HepG2 (cell line): Measurements from ENCODE around the gene ENTPD6. TPM values are rescaled to one million over a fixed set of nuclear protein-coding genes. Genes with fewer than 3 reads are reported as not detected.
"Not testable (repeated sequence)": the region's sequence is repeated elsewhere in the genome, so short reads cannot be mapped to it uniquely, and the experiment has no call there.

Experiments
- ATAC-seq: fragments of 200-7000 bp; cut with Tn5 transposase; 3 replicates; pipeline ENCODE4 v1.9.1; 2020; ENCODE audit warnings: mild to moderate bottlenecking, moderate library complexity
- BruUV-seq: library from RNA; stranded (reverse); fragments of 400-500 nt; replicated peaks from 2 replicates; lab custom pipeline; 2021; lab: Mats Ljungman, UMichigan
- CTCF ChIA-PET: fragments of 300-600 bp; formaldehyde crosslinking; extraction: SDS; loops from one replicate; lab custom pipeline; 2021; ENCODE audit warnings: low total read pairs, inconsistent platforms, low intra/inter-chr PET ratio; lab: Yijun Ruan, JAX
- POLR2A ChIA-PET: fragments of 350-600 bp; sonication (Branson Sonifier 250); formaldehyde crosslinking; loops from one replicate; lab custom pipeline; 2020; ENCODE audit warnings: antibody characterized with exemption, inconsistent platforms; lab: Yijun Ruan, JAX
- DNase-seq: peaks from one replicate; pipeline ENCODE4 v3.0.0-alpha.2; 2015; ENCODE audit warnings: low spot score
- FAIRE-seq: peaks from 3 replicates; lab custom pipeline; 2011; peaks lifted over from hg19 to GRCh38; lab: Jason Lieb, UNC
- H2AFZ ChIP-seq: one replicate; pipeline ENCODE4 v1.6.1; 2011; ENCODE audit warnings: low read length, inconsistent platforms
- H3K27ac ChIP-seq: fragments of 300-600 bp; 3 replicates; pipeline ENCODE4 v1.8.0; 2011; ENCODE audit warnings: mixed run types, mild to moderate bottlenecking, mixed read lengths, low read length, inconsistent platforms; ENCODE audit not compliant: insufficient read depth; ENCODE audit errors: extremely low read length
- H3K27me3 ChIP-seq, 2 experiments: fragments of 200-600 bp in 1 of 2; 2 replicates in 1 of 2; 3 replicates in 1 of 2; pipeline versions ENCODE4 v1.6.0 to v1.8.0; 2011; ENCODE audit warnings: low read length in 2 of 2, mild to moderate bottlenecking in 2 of 2, moderate library complexity in 2 of 2, inconsistent platforms in 1 of 2; ENCODE audit not compliant: insufficient read depth in 2 of 2, control insufficient read depth in 1 of 2
- H3K36me3 ChIP-seq, 2 experiments: fragments of 200-600 bp in 1 of 2; replicated peaks in 1 of 2; 2 replicates in 1 of 2; 3 replicates in 1 of 2; pipeline versions ENCODE4 v1.5.1 to v1.8.0; 2011; ENCODE audit warnings: low read length in 2 of 2, inconsistent platforms in 1 of 2; ENCODE audit not compliant: insufficient read depth in 2 of 2, control insufficient read depth in 1 of 2
- H3K4me1 ChIP-seq: 2 replicates; pipeline ENCODE4 v1.5.1; 2012; ENCODE audit warnings: low read length, inconsistent platforms; ENCODE audit not compliant: insufficient read depth
- H3K4me2 ChIP-seq: 2 replicates; pipeline ENCODE4 v1.6.0; 2011; ENCODE audit warnings: low read depth, low read length, inconsistent platforms
- H3K4me3 ChIP-seq, 3 experiments: fragments of 200-600 bp in 1 of 3; sonication (generic), shearing (Covaris generic) in 1 of 3; replicated peaks in 1 of 3; 2 replicates each; pipeline ENCODE4 v1.5.1; 2011 to 2016; ENCODE audit warnings: low read length in 3 of 3, inconsistent platforms in 2 of 3, low read depth in 2 of 3, mild to moderate bottlenecking in 2 of 3, control low read depth in 1 of 3, mixed read lengths in 1 of 3; ENCODE audit not compliant: insufficient read depth in 1 of 3
- H3K79me2 ChIP-seq: one replicate; pipeline ENCODE4 v1.6.1; 2011; ENCODE audit warnings: low read length, inconsistent platforms; ENCODE audit not compliant: insufficient read depth
- H3K9ac ChIP-seq: 2 replicates; pipeline ENCODE4 v1.6.0; 2011; ENCODE audit warnings: mild to moderate bottlenecking, low read depth, low read length, inconsistent platforms; ENCODE audit not compliant: insufficient read depth
- H3K9me3 ChIP-seq: 2 replicates; pipeline ENCODE4 v1.5.1; 2012; ENCODE audit warnings: mild to moderate bottlenecking, low read length
- H4K20me1 ChIP-seq: 2 replicates; pipeline ENCODE4 v1.6.0; 2011; ENCODE audit warnings: inconsistent platforms, mild to moderate bottlenecking, low read length, moderate library complexity; ENCODE audit not compliant: insufficient read depth
- ESRRA ChIP-seq: sonication (generic); formaldehyde crosslinking; IDR thresholded peaks from 2 replicates; pipeline ENCODE4 v1.5.1; 2020; ENCODE audit warnings: mild to moderate bottlenecking, low read depth, missing genetic modification reagents
- GATAD1 ChIP-seq: IDR thresholded peaks from 2 replicates; pipeline ENCODE4 v1.6.1; 2016; ENCODE audit warnings: missing genetic modification reagents, missing compliant biosample characterization
- HOXA3 ChIP-seq: sonication (generic); formaldehyde crosslinking; IDR thresholded peaks from 2 replicates; pipeline ENCODE4 v1.5.0; 2020; ENCODE audit warnings: missing genetic modification reagents
- ZKSCAN5 ChIP-seq: sonication (generic); formaldehyde crosslinking; IDR thresholded peaks from 2 replicates; pipeline ENCODE4 v1.5.1; 2020; ENCODE audit warnings: mild to moderate bottlenecking, missing genetic modification reagents
- ZNF292 ChIP-seq: sonication (generic); formaldehyde crosslinking; IDR thresholded peaks from 2 replicates; pipeline ENCODE4 v1.8.1; 2022; ENCODE audit warnings: mild to moderate bottlenecking, low read depth, missing genetic modification reagents, borderline replicate concordance
- WGBS: methylation state at CpG from one replicate; pipeline ENCODE4 v1.1.6; 2017; ENCODE audit warnings: low lambda C conversion rate; 5-methylcytosine and 5-hydroxymethylcytosine counted together
- in situ Hi-C: cut with HindIII; loops from 2 replicates; pipeline ENCODE4 v1.10.0; 2017; ENCODE audit warnings: low pct_unique_long_range_greater_than_20kb; ENCODE audit not compliant: extremely low pct_ligation_motif_present
- intact Hi-C: fragments of 100-400 bp; cut with micrococcal nuclease; formaldehyde crosslinking; loops from one replicate; pipeline ENCODE4 v1.10.0; 2022; ENCODE audit not compliant: unreplicated experiment
- polyA plus RNA-seq, 8 experiments: library from polyadenylated mRNA; depleted of rRNA in 3 of 8; stranded (reverse) in 7 of 8; unstranded in 1 of 8; fragments of >200 nt; fragmentation: Illumina TruSeq in 4 of 8; extraction: Trizol in 4 of 8; gene quantifications; 2 replicates each; pipeline versions ENCODE4 v1.2.1 to v1.2.3, GENCODE V29; 2011 to 2016; ENCODE audit warnings: low read depth in 4 of 8, missing spikeins in 1 of 8, mixed read lengths in 1 of 8; ENCODE audit not compliant: insufficient read depth in 1 of 8
- total RNA-seq, 5 experiments: library from RNA; depleted of rRNA; stranded (reverse); fragments of >200 nt; fragmentation: Illumina TruSeq; extraction: Trizol; gene quantifications; 2 replicates each; pipeline ENCODE4 v1.2.3, GENCODE V29; 2016; ENCODE audit warnings: low read depth in 1 of 5
- TF ChIP-seq, protein P1 (sequence below): sonication (generic); formaldehyde crosslinking; IDR thresholded peaks from 2 replicates; pipeline ENCODE4 v1.9.0; 2022; ENCODE audit warnings: missing genetic modification reagents, mild to moderate bottlenecking, borderline replicate concordance

The ENTPD6 gene
- total and polyA plus RNA-seq, 2 of the 13 experiments (the other 11 are each of a cell fraction or from before 2014, with no cell fraction given) = 164 to 172 TPM

DNA sequence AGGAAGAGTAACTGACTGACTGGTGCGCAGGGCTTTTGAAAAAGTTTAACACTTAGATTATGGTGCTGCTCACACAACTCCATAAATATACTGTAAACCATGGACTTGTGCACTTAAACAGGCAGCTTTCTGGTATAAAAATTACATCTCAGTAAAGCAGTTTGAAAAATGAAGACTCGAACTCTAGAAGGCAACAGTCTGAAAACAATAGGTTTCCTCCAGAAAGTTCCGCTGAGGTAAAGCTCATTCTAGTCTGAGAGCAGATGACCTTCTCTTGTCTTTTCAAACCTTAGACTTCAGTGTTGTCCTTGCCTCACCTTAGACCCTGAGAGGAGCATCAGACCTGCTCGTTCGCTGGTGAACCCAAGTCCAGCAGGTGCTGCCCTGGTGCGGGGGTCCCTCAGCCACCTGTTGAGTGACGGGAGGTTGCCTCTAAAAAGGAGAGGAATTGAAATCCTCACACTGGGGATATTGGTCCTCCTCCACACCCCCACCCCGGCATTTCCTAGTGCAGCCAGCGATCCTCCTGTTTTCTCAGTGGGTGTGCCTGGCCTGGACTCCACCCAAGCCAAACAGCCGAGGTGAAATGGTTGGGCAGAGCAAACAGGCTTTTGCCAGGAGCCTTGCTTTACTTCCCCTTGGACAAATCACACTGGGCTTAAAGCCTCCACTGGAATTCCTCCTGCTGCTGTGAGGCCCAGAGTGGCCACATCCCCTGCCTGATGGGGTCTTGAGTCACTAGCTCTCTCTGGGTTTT, 37.7 kb downstream of the ENTPD6 start (continued):
- TF ChIP-seq ESRRA (peak; percentile 38; the same call in 1 of the 2 replicates), ZKSCAN5 (CRISPR knock-in tag) (no peak), GATAD1 (CRISPR knock-in tag) (no peak; the same call in 1 of the 2 replicates), HOXA3 (CRISPR knock-in tag) (peak; percentile 26; the same call in 1 of the 2 replicates), ZNF292 (CRISPR knock-in tag) (peak; percentile 39; the same call in 1 of the 2 replicates)
- TF ChIP-seq, protein P1, sequence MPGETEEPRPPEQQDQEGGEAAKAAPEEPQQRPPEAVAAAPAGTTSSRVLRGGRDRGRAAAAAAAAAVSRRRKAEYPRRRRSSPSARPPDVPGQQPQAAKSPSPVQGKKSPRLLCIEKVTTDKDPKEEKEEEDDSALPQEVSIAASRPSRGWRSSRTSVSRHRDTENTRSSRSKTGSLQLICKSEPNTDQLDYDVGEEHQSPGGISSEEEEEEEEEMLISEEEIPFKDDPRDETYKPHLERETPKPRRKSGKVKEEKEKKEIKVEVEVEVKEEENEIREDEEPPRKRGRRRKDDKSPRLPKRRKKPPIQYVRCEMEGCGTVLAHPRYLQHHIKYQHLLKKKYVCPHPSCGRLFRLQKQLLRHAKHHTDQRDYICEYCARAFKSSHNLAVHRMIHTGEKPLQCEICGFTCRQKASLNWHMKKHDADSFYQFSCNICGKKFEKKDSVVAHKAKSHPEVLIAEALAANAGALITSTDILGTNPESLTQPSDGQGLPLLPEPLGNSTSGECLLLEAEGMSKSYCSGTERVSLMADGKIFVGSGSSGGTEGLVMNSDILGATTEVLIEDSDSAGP (CRISPR knock-in tag) = peak; percentile 36; the same call in 1 of the 2 replicates

DNA sequence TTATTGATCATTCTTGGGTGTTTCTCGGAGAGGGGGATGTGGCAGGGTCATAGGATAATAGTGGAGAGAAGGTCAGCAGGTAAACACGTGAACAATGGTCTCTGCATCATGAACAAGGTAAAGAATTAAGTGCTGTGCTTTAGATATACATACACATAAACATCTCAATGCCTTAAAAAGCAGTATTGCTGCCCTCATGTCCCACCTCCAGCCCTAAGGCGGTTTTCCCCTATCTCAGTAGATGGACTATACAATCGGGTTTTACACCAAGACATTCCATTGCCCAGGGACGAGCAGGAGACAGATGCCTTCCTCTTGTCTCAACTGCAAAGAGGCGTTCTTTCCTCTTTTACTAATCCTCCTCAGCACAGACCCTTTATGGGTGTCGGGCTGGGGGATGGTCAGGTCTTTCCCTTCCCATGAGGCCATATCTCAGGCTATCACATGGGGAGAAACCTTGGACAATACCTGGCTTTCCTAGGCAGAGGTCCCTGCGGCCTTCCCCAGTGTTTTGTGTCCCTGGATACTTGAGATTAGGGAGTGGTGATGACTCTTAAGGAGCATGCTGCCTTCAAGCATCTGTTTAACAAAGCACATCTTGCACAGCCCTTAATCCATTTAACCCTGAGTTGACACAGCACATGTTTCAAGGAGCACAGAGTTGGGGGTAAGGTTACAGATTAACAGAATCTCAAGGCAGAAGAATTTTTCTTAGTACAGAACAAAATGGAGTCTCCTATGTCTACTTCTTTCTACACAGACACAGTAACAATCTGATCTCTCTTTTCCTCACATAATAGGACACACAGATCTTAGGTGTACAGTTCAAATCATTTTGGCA, 38.7 kb downstream of the ENTPD6 start:
- H2AFZ ChIP-seq, ATAC-seq, H4K20me1 ChIP-seq, in situ Hi-C loops, H3K9ac ChIP-seq, H3K9me3 ChIP-seq, BruUV-seq, H3K79me2 ChIP-seq, H3K4me3 ChIP-seq, FAIRE-seq, H3K36me3 ChIP-seq, DNase-seq, intact Hi-C loops, H3K27ac ChIP-seq, CTCF ChIA-PET: not testable (repeated sequence)
- peaks cover 0 to 21% of the 10 kb centered on the region in 2 experiments; a peak in 4 of 5 replicates for H3K27me3 ChIP-seq
- peak overlapping the region; percentile 83; the same call in 1 of the 2 replicates for H3K4me2 ChIP-seq
- POLR2A ChIA-PET = interaction anchor here (1.5 to 5.8 kb wide), 4 partner anchors 11 to 38 kb away, joined by 4 to 67 read pairs (median 24); partner anchors contain the start of gene PYGB
- WGBS = 25% methylated on average over 8 of the region's 8 CpGs
- H3K4me1 ChIP-seq = peaks cover 66% of the 10 kb centered on the region
